Fibroblast of pulmonary artery (primary cell): ENCODE measurements around the gene IER5.

Experiments used
- DNase-seq: peaks from one replicate; pipeline ENCODE4 v3.0.0-alpha.2; 2010; ENCODE audit warnings: low read depth
- H3K4me3 ChIP-seq: replicated peaks from 2 replicates; pipeline ENCODE4 v1.5.1; 2011; ENCODE audit warnings: low read depth, mild to moderate bottlenecking, control low read depth, low read length, moderate library complexity
- TF ChIP-seq, protein P1 (sequence below): IDR thresholded peaks from 2 replicates; pipeline ENCODE4 v1.5.1; 2011; ENCODE audit warnings: mild to moderate bottlenecking, control low read depth, low read length, inconsistent platforms; ENCODE audit errors: missing control alignments

IER5 gene

GRCh38 chr1:181126871-181127587 is 38.5 kb downstream of the IER5 start:
- no peak for DNase-seq
- TF ChIP-seq, protein P1, sequence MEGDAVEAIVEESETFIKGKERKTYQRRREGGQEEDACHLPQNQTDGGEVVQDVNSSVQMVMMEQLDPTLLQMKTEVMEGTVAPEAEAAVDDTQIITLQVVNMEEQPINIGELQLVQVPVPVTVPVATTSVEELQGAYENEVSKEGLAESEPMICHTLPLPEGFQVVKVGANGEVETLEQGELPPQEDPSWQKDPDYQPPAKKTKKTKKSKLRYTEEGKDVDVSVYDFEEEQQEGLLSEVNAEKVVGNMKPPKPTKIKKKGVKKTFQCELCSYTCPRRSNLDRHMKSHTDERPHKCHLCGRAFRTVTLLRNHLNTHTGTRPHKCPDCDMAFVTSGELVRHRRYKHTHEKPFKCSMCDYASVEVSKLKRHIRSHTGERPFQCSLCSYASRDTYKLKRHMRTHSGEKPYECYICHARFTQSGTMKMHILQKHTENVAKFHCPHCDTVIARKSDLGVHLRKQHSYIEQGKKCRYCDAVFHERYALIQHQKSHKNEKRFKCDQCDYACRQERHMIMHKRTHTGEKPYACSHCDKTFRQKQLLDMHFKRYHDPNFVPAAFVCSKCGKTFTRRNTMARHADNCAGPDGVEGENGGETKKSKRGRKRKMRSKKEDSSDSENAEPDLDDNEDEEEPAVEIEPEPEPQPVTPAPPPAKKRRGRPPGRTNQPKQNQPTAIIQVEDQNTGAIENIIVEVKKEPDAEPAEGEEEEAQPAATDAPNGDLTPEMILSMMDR, result no peak
- no peak overlapping the region for H3K4me3 ChIP-seq

DNA sequence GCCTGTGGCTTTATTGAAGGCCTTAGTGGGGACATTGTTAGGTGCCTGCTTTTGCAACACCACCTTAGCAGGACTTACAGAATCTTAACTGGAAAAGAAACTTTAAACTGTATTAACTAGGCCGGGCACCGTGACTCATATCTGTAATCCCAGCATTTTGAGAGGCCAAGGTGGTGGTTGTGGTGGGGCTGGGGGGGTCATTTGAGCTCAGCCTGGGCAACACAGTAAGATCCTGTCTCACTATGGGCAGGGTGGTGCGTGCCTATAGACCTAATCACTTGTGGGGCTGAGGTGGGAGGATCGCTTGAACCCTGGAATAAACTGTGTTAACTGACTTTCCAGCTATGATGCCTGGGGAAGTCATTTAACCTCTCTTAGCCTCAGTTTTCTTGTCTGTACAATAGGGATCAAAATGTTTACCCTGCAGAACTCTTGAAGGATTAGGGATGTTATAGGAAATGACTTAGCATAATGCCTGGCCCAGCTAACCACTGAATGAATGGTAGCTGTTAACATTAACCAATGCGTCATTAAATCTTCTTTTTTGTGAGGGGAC is 39.5 kb downstream of the IER5 start:
- no peak overlapping the region for H3K4me3 ChIP-seq
- no peak for DNase-seq
- TF ChIP-seq, protein P1, result no peak

GRCh38 chr1:181128592-181129497 is 40.3 kb downstream of the IER5 start:
- no peak for DNase-seq
- no peak overlapping the region for H3K4me3 ChIP-seq
- TF ChIP-seq, protein P1, result no peak

- no peak for DNase-seq
- TF ChIP-seq, protein P1, result no peak
Measured at GRCh38 chr1:181129771-181130606, 41.5 kb downstream of the IER5 start.

GRCh38 chr1:181131255-181131941 is 42.9 kb downstream of the IER5 start:
- DNase-seq, result no peak
- TF ChIP-seq, protein P1, result no peak
- H3K4me3 ChIP-seq, result no peak overlapping the region

More at GRCh38 chr1:181129771-181130606, 41.5 kb downstream of the IER5 start:
- no peak overlapping the region for H3K4me3 ChIP-seq

GRCh38 chr1:181133441-181133951 is 45.0 kb downstream of the IER5 start:
- H3K4me3 ChIP-seq, result no peak overlapping the region
- TF ChIP-seq, protein P1, result no peak
- DNase-seq, result no peak
